HG03442 (cell line): Measurements from ENCODE around the gene IGSF9B.

Experiments
- ATAC-seq: cut with Tn5 transposase; IDR thresholded peaks from one replicate; pipeline ENCODE4 v1.9.1; 2021; ENCODE audit warnings: mild to moderate bottlenecking, moderate library complexity; ENCODE audit not compliant: unreplicated experiment

Gene IGSF9B

GRCh38 chr11:133865466-133865865, 91.3 kb downstream of the IGSF9B start:
- ATAC-seq: no peak

GRCh38 chr11:133864756-133865155, 92.0 kb downstream of the IGSF9B start:
- no peak for ATAC-seq

DNA sequence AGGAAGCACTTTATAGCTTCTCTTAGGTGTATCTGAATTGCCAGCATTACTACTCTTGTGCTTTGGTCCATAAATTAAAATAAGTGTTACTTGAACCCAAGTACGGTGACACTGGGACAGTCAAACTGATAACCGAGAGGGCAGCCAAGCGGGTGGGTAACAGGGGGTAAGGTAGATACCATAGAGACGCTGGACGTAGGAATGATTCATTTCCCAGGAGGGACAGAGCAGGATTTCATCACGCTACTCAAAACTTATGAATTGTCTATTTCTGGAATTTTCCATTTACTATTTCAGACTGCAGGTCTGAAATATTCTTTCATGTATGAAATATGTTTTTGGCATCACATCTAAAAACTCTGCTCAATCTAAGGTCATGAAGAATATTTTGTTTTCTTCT, 96.6 kb downstream of the IGSF9B start:
- no peak for ATAC-seq
